DND-41 (cell line): ENCODE results near the gene CABLES2.

ENCODE experiments used
- CTCF ChIP-seq: IDR thresholded peaks from 2 replicates; pipeline ENCODE4 v1.5.1; 2012; ENCODE audit warnings: borderline replicate concordance, low read length, moderate library complexity, mild to moderate bottlenecking; ENCODE audit not compliant: poor library complexity, severe bottlenecking; ENCODE audit errors: extremely low read depth
- EZH2 ChIP-seq: IDR thresholded peaks from 3 replicates; pipeline ENCODE4 v1.6.1; 2012; ENCODE audit warnings: borderline replicate concordance, low read depth, mild to moderate bottlenecking, moderate library complexity, low read length, inconsistent platforms; ENCODE audit not compliant: severe bottlenecking

- TF ChIP-seq CTCF: no peak
- no peak for TF ChIP-seq EZH2
Observed at GRCh38 chr20:62454904-62455636, 48.0 kb upstream of the CABLES2 start.
